Muscle layer of colon (tissue), 2 donors: ENCODE measurements around the gene SLC41A1.

ENCODE experiments used
- H3K27ac ChIP-seq: one replicate; pipeline ENCODE4 v1.7.0; 2013; ENCODE audit warnings: low read depth, mild to moderate bottlenecking, low read length, moderate library complexity
- H3K27me3 ChIP-seq, 2 donors: one replicate each; pipeline ENCODE4 v1.7.0; 2013; ENCODE audit warnings: low read length in 2 of 2, mild to moderate bottlenecking in 2 of 2; ENCODE audit not compliant: insufficient read depth in 2 of 2, control insufficient read depth in 1 of 2
- H3K36me3 ChIP-seq: one replicate; pipeline ENCODE4 v1.7.0; 2013; ENCODE audit warnings: mild to moderate bottlenecking, low read length; ENCODE audit not compliant: insufficient read depth
- H3K4me1 ChIP-seq: one replicate; pipeline ENCODE4 v1.7.0; 2013; ENCODE audit warnings: mild to moderate bottlenecking, low read length; ENCODE audit not compliant: insufficient read depth
- H3K4me3 ChIP-seq, 2 donors: one replicate each; pipeline ENCODE4 v1.7.0; 2013; ENCODE audit warnings: low read length in 2 of 2, low read depth in 1 of 2, mild to moderate bottlenecking in 1 of 2, moderate library complexity in 1 of 2
- H3K9ac ChIP-seq: one replicate; pipeline ENCODE4 v1.7.0; 2013; ENCODE audit warnings: low read length
- H3K9me3 ChIP-seq: one replicate; pipeline ENCODE4 v1.7.0; 2013; ENCODE audit warnings: mild to moderate bottlenecking, low read length
- donor health status: abdominal sarcoma.
- donor health status: Adenocarcinoma of cecum.

The SLC41A1 gene

DNA sequence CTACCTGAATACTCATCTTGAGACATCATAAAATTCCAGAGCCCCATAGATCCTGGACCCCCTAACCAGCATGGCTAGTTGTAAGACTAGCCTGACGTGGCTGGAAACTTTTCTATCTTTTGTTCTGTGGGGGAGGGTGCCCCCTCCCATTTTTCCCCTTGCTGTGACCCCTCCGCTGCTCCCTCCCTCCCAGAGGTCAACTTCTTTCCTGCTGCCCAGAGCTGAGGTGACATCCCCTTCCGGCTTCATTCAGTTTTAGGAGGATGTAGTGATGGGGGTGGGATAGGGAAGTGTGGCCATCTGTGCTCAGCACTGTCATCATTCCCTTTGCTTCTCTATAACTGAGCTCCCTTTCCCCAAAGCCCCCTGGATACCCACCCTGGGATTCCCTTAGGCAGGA lies 4.4 kb upstream of the SLC41A1 start:
- Histone ChIP-seq H3K4me3 (no peak overlapping the region), H3K9me3 (no peaks in the 10 kb centered on the region), H3K36me3 (no peaks in the 10 kb centered on the region), H3K4me1 (peaks cover 9% of the 10 kb centered on the region), H3K27me3 (no peaks in the 10 kb centered on the region), H3K27ac (no peak overlapping the region), H3K9ac (no peak overlapping the region)

DNA sequence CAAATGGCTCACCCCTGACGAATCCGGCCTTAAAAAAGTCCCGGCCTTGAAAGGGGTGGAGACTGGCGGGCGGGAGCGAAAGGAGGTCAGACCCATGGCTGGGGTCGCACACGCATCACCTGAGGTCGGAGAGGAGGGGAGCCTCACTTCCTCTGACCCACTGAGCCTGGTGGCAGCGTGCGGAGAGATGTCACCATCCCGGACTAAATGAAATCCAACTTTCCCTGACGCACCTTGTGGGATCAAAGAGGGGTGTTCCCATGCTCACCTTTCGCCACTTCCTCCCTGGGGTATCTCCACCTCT lies 709 bp upstream of the SLC41A1 start:
- H3K27ac ChIP-seq, result peak overlapping the region; percentile 73
- H3K4me3 ChIP-seq, result peak overlapping the region; percentile 81 to 96
- peaks cover 38% of the 10 kb centered on the region for H3K4me1 ChIP-seq
- no peaks in the 10 kb centered on the region for H3K9me3 ChIP-seq
- peak overlapping the region; percentile 63 for H3K9ac ChIP-seq
- no peaks in the 10 kb centered on the region for H3K27me3 ChIP-seq
- no peaks in the 10 kb centered on the region for H3K36me3 ChIP-seq

DNA sequence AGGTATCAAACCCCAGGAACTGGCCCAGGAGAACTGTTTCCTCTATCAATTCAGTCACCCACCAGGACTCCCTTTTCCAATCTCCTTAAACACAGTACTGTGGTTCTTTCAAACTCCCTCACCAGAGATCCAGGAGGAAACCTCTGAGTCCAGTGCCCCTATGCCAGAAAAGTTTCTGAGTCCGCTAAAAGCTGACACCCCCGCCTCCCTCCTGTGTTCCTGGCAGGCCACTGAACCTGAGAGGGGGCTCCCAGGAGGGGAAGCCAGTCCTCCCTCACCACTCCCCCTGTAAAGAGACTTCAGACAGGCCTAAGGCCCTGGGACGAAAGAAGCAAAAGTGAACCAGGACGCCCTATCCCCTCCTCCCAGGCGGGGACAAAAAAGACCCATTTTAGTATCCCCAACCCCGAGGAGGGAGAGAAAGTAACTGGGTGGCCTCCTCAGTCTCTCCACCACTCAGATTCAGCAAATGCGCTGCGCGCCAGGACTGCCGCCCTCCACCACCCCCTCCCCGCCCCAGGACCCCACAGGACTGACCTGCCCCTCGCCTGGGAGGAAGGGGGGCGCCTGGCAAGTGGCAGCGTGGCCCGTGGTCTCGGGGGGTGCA lies 624 bp downstream of the SLC41A1 start:
- Histone ChIP-seq H3K36me3 (no peaks in the 10 kb centered on the region), H3K4me3 (peak overlapping the region; percentile 81 to 96), H3K9me3 (no peaks in the 10 kb centered on the region), H3K27me3 (no peaks in the 10 kb centered on the region), H3K27ac (peak overlapping the region; percentile 73), H3K4me1 (peaks cover 43% of the 10 kb centered on the region), H3K9ac (peak overlapping the region; percentile 73)

DNA sequence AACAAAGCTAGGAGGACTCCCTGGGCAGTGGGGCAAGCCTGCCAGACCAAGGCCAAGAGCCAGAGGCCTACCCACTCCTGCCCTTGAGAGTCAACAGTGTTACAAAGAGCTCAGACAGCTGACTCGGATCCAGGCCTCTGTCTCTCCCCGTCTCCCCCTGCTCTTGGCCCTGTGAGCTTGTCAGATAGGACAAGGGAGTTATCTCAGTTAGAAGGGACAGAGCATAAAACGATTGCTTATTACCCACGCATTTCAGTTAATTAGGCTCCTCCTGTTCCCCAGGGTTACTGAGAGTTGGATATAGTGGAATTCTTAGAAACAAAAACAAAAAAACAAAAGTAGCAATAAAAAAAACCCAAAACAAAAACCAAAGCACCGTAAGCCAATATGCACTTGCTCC lies 1.3 kb downstream of the SLC41A1 start:
- H3K4me1 ChIP-seq, result peaks cover 47% of the 10 kb centered on the region
- peak overlapping the region; percentile 73 for H3K27ac ChIP-seq
- H3K27me3 ChIP-seq, result no peaks in the 10 kb centered on the region
- H3K9me3 ChIP-seq, result no peaks in the 10 kb centered on the region
- H3K36me3 ChIP-seq, result no peaks in the 10 kb centered on the region
- H3K4me3 ChIP-seq, result peak overlapping the region; percentile 81 to 96
- peak overlapping the region; percentile 73 for H3K9ac ChIP-seq

DNA sequence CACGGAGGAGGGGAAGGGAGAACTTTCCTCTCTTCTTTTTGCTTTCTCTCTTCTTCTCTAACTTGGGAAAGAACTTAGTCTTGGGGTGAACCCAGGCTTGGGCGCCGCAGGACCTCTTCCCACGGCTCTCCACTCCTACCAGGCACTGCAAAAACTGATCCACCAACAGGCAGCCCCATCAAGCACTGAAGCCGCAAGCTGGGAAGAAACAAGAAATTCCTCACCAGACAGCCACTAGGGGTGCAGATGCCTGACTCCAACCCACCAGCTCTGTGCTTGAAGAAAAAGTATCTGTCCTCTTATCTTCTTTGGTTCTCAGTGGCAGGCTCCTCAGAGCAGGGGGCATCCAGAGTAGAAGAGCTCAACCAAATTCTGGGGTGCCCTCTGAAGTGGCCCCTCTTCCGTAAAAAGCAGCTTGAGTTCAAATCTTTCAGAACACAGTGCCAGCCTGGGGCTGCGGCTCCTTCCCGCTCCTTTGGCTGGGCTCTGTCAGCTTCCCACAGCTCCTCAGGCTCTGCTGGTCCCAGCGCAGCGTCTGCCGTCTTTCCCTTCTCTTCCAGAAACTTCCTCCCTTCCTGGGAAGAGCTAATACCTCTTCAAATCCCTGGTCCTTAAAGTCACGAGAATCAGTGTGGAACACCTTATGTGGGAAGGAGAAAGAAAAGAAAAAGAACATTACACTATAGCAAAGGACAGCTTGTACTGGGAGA lies 2.4 kb downstream of the SLC41A1 start:
- Histone ChIP-seq H3K4me1 (peaks cover 55% of the 10 kb centered on the region), H3K9me3 (no peaks in the 10 kb centered on the region), H3K4me3 (no peak overlapping the region), H3K27ac (no peak overlapping the region), H3K27me3 (no peaks in the 10 kb centered on the region), H3K36me3 (no peaks in the 10 kb centered on the region), H3K9ac (no peak overlapping the region)

DNA sequence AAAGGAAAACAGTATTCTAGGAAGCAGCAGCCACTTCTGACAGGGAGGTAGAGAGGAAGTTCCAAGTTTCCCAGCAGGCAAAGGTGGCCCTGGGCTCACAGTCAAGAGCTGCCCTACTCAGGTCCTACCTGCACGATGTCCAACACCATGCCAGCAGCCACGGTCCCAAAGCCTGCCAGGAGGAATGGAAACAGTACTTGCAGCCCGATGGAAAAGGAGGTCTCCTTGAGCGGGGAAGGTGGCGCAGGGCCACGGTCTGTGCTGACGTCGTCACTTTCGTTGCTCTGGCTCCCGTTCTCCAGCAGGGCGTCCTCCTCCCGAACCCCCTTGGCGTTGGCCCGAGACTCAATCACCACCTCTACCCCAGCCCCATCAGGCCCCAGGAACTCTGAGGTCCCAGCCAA lies 3.1 kb downstream of the SLC41A1 start:
- H3K27me3 ChIP-seq, result no peaks in the 10 kb centered on the region
- peaks cover 62% of the 10 kb centered on the region for H3K4me1 ChIP-seq
- no peak overlapping the region for H3K9ac ChIP-seq
- no peaks in the 10 kb centered on the region for H3K36me3 ChIP-seq
- no peaks in the 10 kb centered on the region for H3K9me3 ChIP-seq
- H3K4me3 ChIP-seq, result peak overlapping the region in 1 of 2 donors; percentile 1
- H3K27ac ChIP-seq, result no peak overlapping the region

DNA sequence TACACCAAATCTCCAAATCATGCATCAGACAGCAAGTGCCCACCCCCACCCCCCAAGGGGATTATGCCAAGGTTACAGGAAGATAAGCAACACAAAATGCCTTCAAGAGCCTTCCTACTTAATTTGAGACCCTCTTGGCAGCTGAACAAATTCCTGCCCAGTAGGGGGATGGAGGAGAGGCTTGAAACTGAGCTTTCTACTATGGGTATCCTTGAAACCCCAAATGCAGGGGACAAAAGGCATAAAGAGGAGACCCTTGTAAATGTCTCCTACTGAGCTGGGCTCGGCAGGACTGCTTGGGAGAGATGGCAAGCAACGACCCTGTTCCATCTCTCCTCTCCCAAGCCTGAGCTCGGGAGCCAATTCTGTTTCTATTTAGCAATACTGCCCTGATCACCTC lies 3.5 kb downstream of the SLC41A1 start:
- Histone ChIP-seq H3K9ac (no peak overlapping the region), H3K9me3 (no peaks in the 10 kb centered on the region), H3K4me1 (peaks cover 62% of the 10 kb centered on the region), H3K27me3 (no peaks in the 10 kb centered on the region), H3K27ac (no peak overlapping the region), H3K4me3 (peak overlapping the region in 1 of 2 donors; percentile 1), H3K36me3 (no peaks in the 10 kb centered on the region)

DNA sequence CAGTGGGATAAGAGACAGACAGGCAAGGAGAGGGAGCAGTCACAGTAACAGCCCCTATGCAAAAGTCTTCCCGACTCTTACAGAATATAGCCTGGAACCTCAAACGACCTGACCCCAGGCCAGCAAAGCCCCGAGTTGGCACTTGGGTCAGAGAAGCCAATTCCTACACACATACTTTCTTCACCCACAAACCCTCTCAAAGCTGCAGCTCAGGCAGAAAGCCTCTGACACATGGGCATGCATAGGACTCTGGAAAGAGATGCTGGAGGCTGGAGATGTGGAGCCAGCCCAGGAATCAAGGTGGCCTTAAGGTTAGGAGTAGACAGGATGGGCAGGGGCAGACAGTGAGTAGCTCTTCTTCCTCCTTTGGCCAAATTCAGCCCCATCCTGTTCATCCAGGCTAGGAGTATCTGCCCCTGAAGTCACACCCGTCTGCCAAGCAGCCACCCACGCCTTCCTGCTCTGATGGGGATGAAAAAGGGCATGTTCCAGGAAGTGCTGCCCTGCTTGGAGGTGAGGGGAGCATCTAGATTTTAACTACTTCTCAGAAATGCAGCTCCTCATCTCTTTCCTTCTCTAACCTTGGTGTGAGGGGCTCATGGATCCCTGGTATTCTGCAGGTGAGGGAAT lies 7.8 kb downstream of the SLC41A1 start:
- Histone ChIP-seq H3K27me3 (no peaks in the 10 kb centered on the region), H3K4me1 (peaks cover 51% of the 10 kb centered on the region), H3K27ac (no peak overlapping the region), H3K9me3 (no peaks in the 10 kb centered on the region), H3K9ac (no peak overlapping the region), H3K36me3 (peaks cover 1% of the 10 kb centered on the region), H3K4me3 (no peak overlapping the region)

DNA sequence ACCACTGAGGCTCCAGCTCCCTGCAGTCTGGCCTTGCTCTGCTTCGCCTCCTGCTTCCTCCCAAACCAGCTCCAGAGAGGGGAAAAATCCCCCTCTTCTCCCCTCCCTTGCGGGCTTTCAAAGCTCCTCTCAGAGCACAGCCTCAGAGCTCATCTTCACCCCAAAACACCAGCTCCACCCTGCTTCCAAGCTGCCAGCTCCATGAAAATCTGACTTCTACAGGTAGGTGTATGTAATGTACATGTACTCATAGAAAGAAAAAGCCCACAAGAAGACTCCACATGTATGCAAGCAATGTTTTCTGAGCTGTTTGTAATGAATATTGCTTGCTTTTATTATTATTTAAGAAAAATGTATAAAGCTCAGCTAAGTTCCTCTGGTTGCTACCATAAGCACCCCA lies 8.4 kb downstream of the SLC41A1 start:
- H3K27ac ChIP-seq, result no peak overlapping the region
- H3K4me3 ChIP-seq, result no peak overlapping the region
- H3K9ac ChIP-seq, result no peak overlapping the region
- no peaks in the 10 kb centered on the region for H3K9me3 ChIP-seq
- peaks cover 45% of the 10 kb centered on the region for H3K4me1 ChIP-seq
- no peaks in the 10 kb centered on the region for H3K27me3 ChIP-seq
- peaks cover 7% of the 10 kb centered on the region for H3K36me3 ChIP-seq

DNA sequence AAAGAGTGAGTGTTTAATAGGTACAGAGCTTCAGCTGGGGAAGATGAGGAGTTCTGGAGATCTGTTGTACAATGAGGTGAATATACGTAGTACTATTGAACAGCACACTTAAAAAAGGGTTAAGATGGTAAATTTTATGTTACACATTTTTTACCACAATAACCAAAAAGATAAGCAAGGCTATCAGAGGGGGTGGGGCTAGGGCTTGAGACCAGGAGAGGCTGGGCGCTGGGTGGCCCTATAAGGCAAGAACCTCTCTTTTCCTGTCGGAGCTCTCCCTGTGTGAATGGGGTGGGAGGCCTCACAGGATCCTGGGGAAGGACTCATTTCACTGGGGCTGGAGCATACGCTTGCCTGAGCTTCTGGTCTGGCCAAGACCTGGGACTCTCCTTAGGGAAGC lies 9.0 kb downstream of the SLC41A1 start:
- no peak overlapping the region for H3K4me3 ChIP-seq
- H3K4me1 ChIP-seq, result peaks cover 40% of the 10 kb centered on the region
- H3K9ac ChIP-seq, result no peak overlapping the region
- H3K27ac ChIP-seq, result no peak overlapping the region
- no peaks in the 10 kb centered on the region for H3K9me3 ChIP-seq
- H3K27me3 ChIP-seq, result no peaks in the 10 kb centered on the region
- H3K36me3 ChIP-seq, result peaks cover 13% of the 10 kb centered on the region

DNA sequence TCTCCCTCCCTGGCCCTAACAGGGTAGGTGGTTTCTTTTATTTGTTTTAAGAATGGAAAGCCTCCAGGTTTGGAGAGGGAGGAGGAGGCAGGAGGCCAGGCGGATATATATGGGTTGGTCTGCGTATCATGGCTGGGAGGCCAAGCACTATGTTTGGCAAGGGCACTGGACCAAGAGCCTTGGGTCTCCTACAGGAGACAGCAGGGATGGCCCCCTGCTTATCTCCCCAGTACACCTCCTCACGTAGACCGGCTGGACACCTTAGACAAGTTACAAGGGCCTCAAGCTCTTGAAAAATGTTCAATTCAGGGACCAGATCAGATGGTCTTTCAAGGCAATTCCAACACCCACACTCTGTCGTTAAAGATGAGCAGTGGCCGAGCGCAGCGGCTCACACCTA lies 10.9 kb downstream of the SLC41A1 start:
- H3K9me3 ChIP-seq, result no peaks in the 10 kb centered on the region
- H3K27me3 ChIP-seq, result no peaks in the 10 kb centered on the region
- H3K36me3 ChIP-seq, result peaks cover 33% of the 10 kb centered on the region
- H3K4me3 ChIP-seq, result no peak overlapping the region
- H3K9ac ChIP-seq, result no peak overlapping the region
- H3K27ac ChIP-seq, result no peak overlapping the region
- H3K4me1 ChIP-seq, result peaks cover 33% of the 10 kb centered on the region
